ENCODE measurements around the gene MAP3K8.
"Not testable (repeated sequence)": the region's sequence is repeated elsewhere in the genome, so short reads cannot be mapped to it uniquely, and the experiment has no call there.

MAP3K8 gene

DNA sequence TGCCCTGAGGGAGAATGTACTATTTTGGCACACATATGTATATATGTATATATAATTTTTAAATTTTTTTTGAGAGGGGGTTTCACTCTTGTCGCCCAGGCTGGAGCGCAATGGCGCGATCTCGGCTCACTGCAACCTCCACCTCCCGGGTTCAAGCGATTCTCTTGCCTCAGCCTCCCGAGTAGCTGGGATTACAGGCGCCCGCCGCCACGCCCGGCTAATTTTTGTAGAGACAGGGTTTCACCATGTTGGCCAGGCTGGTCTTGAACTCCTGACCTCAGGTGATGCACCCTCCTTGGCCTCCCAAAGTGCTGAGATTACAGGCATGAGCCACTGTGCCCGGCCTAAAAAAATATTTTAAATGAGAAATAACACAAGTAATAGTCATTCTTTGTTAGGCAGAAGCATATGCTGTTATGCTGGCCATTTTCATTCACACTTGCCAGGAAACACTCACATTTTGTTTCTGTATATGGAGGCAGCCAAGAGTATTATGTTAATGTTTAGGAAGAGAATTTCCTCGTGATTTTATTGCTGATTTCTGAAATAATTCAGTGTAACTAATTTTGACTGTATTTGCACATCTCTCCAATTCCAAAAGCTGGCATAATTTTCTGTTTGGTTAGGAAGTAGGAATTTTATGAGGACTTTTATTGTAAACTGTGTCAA is 1.6 kb downstream of the MAP3K8 start:
- peaks cover 32% of the 10 kb centered on the region for H3K4me1 ChIP-seq (ENCODE audit: control insufficient read depth, insufficient read depth, low read length)
- not testable (repeated sequence) for H3K9me3 ChIP-seq (ENCODE audit: control insufficient read depth, insufficient read depth, low read depth, low read length); H3K27ac ChIP-seq (ENCODE audit: low read depth, low read length); H3K27me3 ChIP-seq (ENCODE audit: control insufficient read depth, insufficient read depth, low read length); H3K9ac ChIP-seq (ENCODE audit: low read length)
- H3K36me3 ChIP-seq (ENCODE audit: control insufficient read depth, insufficient read depth, low read length), result peaks cover 13% of the 10 kb centered on the region; the same call in 1 of the 2 replicates
- H3K4me3 ChIP-seq (ENCODE audit: low read depth, low read length), result peak overlapping the region; percentile 76

DNA sequence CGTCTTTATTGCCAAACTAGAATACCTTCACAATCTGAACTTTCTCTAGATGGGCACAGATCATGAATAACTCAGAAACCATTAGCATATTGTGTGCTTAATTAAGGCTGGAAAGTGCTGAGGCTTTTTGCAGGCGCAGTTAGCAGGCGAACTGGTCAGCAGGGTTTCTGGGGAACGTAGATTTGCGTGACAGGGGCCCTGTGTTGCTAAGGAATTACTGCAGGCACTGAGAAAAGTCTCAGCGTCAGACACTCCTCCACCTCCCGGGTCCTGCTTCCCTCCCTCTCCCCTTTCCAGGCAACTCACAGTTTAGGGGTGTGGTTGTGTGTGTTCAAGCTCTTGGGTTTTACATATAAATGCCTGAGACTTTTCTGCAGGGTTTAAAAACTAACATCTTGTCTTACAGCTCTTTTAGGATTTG is 2.2 kb downstream of the MAP3K8 start:
- Histone ChIP-seq H3K27ac (ENCODE audit: low read depth, low read length) (no peak overlapping the region), H3K27me3 (ENCODE audit: control insufficient read depth, insufficient read depth, low read length) (peaks cover 9% of the 10 kb centered on the region; the same call in 1 of the 2 replicates), H3K9ac (ENCODE audit: low read length) (no peak overlapping the region), H3K9me3 (ENCODE audit: control insufficient read depth, insufficient read depth, low read depth, low read length) (no peaks in the 10 kb centered on the region), H3K4me3 (ENCODE audit: low read depth, low read length) (peak overlapping the region; percentile 49), H3K36me3 (ENCODE audit: control insufficient read depth, insufficient read depth, low read length) (peaks cover 13% of the 10 kb centered on the region; the same call in 1 of the 2 replicates), H3K4me1 (ENCODE audit: control insufficient read depth, insufficient read depth, low read length) (peaks cover 32% of the 10 kb centered on the region)

DNA sequence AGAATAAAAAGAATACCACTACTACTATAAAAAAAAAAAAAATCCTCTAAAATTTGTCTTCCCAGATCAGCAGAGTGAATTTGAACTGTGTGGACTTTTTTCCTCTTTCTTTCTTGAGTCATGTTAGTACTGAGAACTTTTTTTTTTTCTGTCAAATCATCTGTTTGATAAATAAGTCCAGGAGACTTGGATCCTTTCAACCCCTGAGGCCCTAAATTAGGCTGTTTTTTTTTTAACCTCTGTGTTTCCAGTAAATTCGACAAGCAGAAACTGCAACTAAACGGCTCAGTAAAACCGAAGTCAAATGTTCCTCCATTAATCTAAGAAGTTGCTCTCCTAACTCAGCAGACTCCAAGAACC is 2.7 kb downstream of the MAP3K8 start:
- no peak overlapping the region for H3K9ac ChIP-seq (ENCODE audit: low read length)
- peaks cover 27% of the 10 kb centered on the region for H3K4me1 ChIP-seq (ENCODE audit: control insufficient read depth, insufficient read depth, low read length)
- peaks cover 13% of the 10 kb centered on the region; the same call in 1 of the 2 replicates for H3K36me3 ChIP-seq (ENCODE audit: control insufficient read depth, insufficient read depth, low read length)
- peak overlapping the region; percentile 49; the same call in 1 of the 2 replicates for H3K4me3 ChIP-seq (ENCODE audit: low read depth, low read length)
- peaks cover 9% of the 10 kb centered on the region; the same call in 1 of the 2 replicates for H3K27me3 ChIP-seq (ENCODE audit: control insufficient read depth, insufficient read depth, low read length)
- no peaks in the 10 kb centered on the region for H3K9me3 ChIP-seq (ENCODE audit: control insufficient read depth, insufficient read depth, low read depth, low read length)
- no peak overlapping the region for H3K27ac ChIP-seq (ENCODE audit: low read depth, low read length)

DNA sequence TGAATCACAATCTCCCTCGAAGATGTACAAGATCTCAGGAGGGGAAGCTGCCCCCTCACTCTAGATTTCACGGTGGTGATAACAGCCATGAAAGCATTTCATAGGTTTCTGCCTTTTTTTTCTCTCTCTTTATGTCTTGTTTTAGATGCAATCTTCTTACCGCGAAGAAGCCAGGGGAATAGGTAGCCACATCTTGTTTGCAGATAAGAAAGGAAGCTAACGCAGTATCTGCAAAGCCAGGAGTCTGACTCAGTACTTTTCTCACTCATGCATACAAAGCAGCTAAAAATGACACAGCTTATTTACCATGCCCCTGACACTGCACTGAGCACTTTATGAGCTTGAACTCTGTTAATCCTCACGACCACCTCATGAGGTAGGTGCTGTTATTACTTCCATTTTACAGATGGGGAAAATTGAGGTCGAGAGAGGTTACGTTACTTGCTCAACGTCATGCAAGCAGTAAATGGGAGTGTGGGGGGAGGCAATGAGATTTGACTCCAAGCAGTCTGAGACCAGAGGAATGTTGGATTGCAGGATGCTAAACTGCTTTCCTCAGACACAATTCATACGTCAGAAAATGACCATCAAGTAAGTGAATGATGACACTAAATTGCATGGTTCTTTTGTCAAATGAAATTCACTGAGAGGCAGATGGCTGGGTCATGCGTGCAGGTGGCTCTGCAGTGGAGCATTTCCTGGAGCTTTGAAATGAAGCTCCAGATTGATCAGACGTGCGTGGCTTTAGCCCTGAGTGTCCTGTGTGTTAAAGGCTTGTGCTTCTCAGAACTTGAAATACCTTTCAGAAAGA is 3.3 kb downstream of the MAP3K8 start:
- H3K9me3 ChIP-seq (ENCODE audit: control insufficient read depth, insufficient read depth, low read depth, low read length), result no peaks in the 10 kb centered on the region
- no peak overlapping the region for H3K9ac ChIP-seq (ENCODE audit: low read length)
- H3K27ac ChIP-seq (ENCODE audit: low read depth, low read length), result no peak overlapping the region
- H3K27me3 ChIP-seq (ENCODE audit: control insufficient read depth, insufficient read depth, low read length), result peaks cover 9% of the 10 kb centered on the region; the same call in 1 of the 2 replicates
- peaks cover 24% of the 10 kb centered on the region for H3K4me1 ChIP-seq (ENCODE audit: control insufficient read depth, insufficient read depth, low read length)
- peak overlapping the region; percentile 13; the same call in 1 of the 2 replicates for H3K4me3 ChIP-seq (ENCODE audit: low read depth, low read length)
- peaks cover 17% of the 10 kb centered on the region; the same call in 1 of the 2 replicates for H3K36me3 ChIP-seq (ENCODE audit: control insufficient read depth, insufficient read depth, low read length)

DNA sequence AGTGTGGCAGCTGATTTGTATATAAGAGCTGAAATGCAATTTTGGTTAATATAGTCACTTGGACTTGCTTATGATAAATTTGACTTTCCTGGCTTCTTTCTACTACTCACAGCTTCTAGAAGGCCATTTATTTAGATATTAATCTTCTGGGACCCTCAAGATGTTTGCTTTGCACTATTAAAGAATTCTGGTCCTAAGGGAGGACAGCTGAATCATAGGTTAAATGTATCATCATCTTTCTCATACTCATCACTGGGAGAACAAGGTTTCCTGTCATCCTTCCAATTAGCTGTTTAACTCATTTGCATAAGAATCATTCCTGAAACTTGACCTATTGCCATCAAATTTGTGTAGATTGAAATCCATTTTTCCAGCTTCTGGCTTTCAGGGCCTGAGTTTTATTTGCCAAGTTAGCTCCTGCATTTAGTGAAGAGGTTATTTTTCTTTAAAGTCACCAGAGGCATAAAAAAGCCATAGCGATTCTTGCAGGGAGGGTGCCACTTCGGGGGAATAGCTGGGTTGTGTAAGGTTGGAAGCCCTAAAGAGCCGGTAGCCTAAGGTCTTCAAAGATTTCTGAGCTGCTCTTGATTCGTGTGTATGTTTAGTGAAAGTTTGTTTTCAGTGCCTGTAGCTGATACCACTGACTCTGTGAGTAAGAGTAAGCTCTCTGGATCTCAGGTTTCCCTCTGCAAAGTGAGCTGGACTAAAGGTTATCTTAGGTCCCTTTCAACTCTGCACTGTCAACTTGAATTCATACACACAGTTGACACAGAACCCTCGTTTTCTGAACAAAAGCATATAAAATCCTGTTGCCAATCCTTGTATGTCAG is 4.3 kb downstream of the MAP3K8 start:
- Histone ChIP-seq H3K9ac (ENCODE audit: low read length) (no peak overlapping the region), H3K27me3 (ENCODE audit: control insufficient read depth, insufficient read depth, low read length) (peaks cover 5% of the 10 kb centered on the region; the same call in 1 of the 2 replicates), H3K4me3 (ENCODE audit: low read depth, low read length) (no peak overlapping the region), H3K27ac (ENCODE audit: low read depth, low read length) (no peak overlapping the region), H3K4me1 (ENCODE audit: control insufficient read depth, insufficient read depth, low read length) (peaks cover 24% of the 10 kb centered on the region), H3K36me3 (ENCODE audit: control insufficient read depth, insufficient read depth, low read length) (peaks cover 18% of the 10 kb centered on the region; the same call in 1 of the 2 replicates), H3K9me3 (ENCODE audit: control insufficient read depth, insufficient read depth, low read depth, low read length) (no peaks in the 10 kb centered on the region)

DNA sequence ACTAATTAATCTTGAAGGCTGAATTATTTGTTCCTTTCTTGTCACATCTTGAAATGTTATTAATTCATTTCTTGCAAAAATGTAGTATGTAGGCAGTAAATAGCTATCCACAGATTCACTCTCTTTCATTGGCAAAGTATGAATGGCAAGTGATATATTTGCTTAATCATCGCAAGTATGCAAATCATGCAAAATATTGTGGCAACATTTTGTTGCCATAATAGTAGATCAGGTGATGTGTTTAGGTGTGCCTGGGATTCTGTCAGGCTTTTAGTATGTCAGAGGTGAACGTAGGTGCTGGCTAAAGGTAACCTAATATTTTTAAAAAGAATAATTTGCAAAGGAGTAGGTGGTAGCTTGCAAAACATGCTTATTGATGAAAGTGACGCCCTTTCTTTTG is 5.9 kb downstream of the MAP3K8 start:
- Histone ChIP-seq H3K36me3 (ENCODE audit: control insufficient read depth, insufficient read depth, low read length) (peaks cover 18% of the 10 kb centered on the region; the same call in 1 of the 2 replicates), H3K9me3 (ENCODE audit: control insufficient read depth, insufficient read depth, low read depth, low read length) (no peaks in the 10 kb centered on the region), H3K4me1 (ENCODE audit: control insufficient read depth, insufficient read depth, low read length) (peaks cover 24% of the 10 kb centered on the region), H3K9ac (ENCODE audit: low read length) (no peak overlapping the region), H3K27ac (ENCODE audit: low read depth, low read length) (no peak overlapping the region), H3K4me3 (ENCODE audit: low read depth, low read length) (no peak overlapping the region), H3K27me3 (ENCODE audit: control insufficient read depth, insufficient read depth, low read length) (peaks cover 4% of the 10 kb centered on the region; the same call in 1 of the 2 replicates)

DNA sequence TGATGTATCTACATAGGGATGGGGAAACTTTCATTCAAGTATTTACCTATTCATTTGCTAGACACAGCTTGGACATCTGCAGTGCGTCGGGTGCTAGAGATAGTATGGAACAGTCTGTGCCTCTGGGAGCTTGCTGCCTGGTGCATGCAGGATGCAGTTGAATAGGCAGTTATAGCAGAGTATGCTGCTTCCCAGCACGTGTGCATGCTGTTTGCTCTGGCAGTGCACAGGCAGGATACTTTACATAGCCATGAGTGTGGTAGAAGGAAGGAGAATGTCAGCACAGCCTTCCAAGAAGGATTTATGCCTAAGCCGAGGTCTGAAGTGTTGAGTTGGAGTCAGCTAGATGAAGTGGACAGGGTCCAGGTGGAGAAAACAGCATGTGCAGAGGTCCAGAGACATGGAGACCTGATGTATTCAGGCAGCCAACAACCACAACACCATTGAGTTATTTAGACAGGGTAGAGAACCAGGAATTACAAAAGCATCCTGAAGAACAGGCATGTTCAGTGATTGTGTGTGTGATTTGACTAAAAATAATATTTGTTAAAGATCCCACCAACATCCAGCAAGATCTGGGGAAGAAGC is 8.1 kb downstream of the MAP3K8 start:
- Histone ChIP-seq H3K4me3 (ENCODE audit: low read depth, low read length) (no peak overlapping the region), H3K27ac (ENCODE audit: low read depth, low read length) (no peak overlapping the region), H3K4me1 (ENCODE audit: control insufficient read depth, insufficient read depth, low read length) (peaks cover 14% of the 10 kb centered on the region), H3K27me3 (ENCODE audit: control insufficient read depth, insufficient read depth, low read length) (no peaks in the 10 kb centered on the region), H3K36me3 (ENCODE audit: control insufficient read depth, insufficient read depth, low read length) (peaks cover 21% of the 10 kb centered on the region), H3K9me3 (ENCODE audit: control insufficient read depth, insufficient read depth, low read depth, low read length) (no peaks in the 10 kb centered on the region), H3K9ac (ENCODE audit: low read length) (no peak overlapping the region)

DNA sequence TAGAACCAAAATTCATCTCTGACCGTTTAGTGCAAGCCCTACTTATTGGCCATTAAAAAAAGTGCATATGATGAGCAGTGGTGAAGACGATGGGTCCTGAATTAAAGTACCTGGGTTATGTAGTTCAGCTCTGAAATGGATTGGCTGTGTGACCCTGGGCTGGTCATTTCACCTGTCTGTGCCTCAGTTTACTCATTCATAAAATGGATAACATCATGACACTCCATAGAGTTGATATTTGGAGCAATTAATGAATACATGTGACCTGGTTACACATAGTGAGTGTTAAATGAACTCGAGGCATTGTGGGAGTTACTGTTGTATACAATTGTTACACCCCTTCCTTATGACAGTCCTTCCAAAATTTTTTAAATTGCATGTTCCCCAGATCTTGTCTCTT is 9.1 kb downstream of the MAP3K8 start:
- Histone ChIP-seq H3K27ac (ENCODE audit: low read depth, low read length) (no peak overlapping the region), H3K4me3 (ENCODE audit: low read depth, low read length) (no peak overlapping the region), H3K9me3 (ENCODE audit: control insufficient read depth, insufficient read depth, low read depth, low read length) (no peaks in the 10 kb centered on the region), H3K27me3 (ENCODE audit: control insufficient read depth, insufficient read depth, low read length) (no peaks in the 10 kb centered on the region), H3K9ac (ENCODE audit: low read length) (no peak overlapping the region), H3K4me1 (ENCODE audit: control insufficient read depth, insufficient read depth, low read length) (peaks cover 5% of the 10 kb centered on the region), H3K36me3 (ENCODE audit: control insufficient read depth, insufficient read depth, low read length) (peaks cover 26% of the 10 kb centered on the region)

DNA sequence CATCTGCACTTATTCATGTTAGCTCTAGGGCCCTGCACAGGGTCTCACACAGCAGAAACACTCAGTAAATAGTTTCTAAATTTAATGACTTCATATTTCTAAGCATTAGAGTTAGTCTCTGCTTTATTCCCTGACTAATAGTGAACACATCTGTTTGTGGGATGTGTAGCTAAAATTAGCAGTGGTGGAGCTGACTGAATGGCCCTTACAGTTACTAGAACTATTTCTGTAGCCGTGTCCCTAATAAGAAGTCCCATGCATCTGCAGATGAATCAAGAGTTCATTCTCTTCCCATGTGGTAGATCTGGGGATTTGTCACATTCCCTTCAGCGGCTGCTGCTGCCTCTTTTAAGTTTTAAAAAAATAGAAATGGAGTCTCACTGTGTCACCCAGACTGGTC is 11.7 kb downstream of the MAP3K8 start:
- H3K27ac ChIP-seq (ENCODE audit: low read depth, low read length), result no peak overlapping the region
- no peak overlapping the region for H3K9ac ChIP-seq (ENCODE audit: low read length)
- H3K4me1 ChIP-seq (ENCODE audit: control insufficient read depth, insufficient read depth, low read length), result no peaks in the 10 kb centered on the region
- peaks cover 30% of the 10 kb centered on the region for H3K36me3 ChIP-seq (ENCODE audit: control insufficient read depth, insufficient read depth, low read length)
- no peaks in the 10 kb centered on the region for H3K27me3 ChIP-seq (ENCODE audit: control insufficient read depth, insufficient read depth, low read length)
- H3K9me3 ChIP-seq (ENCODE audit: control insufficient read depth, insufficient read depth, low read depth, low read length), result no peaks in the 10 kb centered on the region
- no peak overlapping the region for H3K4me3 ChIP-seq (ENCODE audit: low read depth, low read length)

DNA sequence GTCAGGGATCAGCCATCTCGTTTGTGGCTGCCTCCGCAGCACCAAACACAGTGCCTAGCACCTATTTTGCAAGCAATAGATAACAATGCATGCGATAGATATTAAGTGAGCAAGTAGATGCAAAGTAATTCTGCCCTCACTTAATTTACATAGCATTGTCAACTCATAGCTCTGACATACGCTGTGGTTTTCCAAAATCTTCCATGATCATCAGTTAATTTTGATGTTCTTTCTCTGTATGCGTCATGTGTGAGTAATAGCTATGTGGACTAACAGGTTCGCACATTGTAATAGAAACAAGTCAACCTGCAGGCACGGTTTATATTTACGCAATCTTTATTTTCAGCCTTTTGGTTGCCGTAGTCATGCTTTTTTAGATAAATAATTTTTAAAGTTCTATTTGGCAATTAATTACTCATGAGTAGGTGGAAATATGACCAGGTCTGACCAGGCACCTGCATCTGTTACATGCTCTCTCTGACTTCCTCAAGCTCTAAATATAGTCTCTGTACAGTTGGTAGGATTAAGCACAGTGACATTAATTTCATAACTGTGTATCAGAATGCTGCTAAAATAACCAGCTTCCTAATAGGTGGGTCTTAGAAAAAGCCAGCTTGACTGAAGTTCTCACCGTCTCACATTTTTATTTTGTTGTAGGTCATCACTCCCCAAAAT is 13.3 kb downstream of the MAP3K8 start:
- Histone ChIP-seq H3K36me3 (ENCODE audit: control insufficient read depth, insufficient read depth, low read length) (peaks cover 29% of the 10 kb centered on the region), H3K9me3 (ENCODE audit: control insufficient read depth, insufficient read depth, low read depth, low read length) (no peaks in the 10 kb centered on the region), H3K27me3 (ENCODE audit: control insufficient read depth, insufficient read depth, low read length) (no peaks in the 10 kb centered on the region), H3K4me3 (ENCODE audit: low read depth, low read length) (no peak overlapping the region), H3K27ac (ENCODE audit: low read depth, low read length) (no peak overlapping the region), H3K9ac (ENCODE audit: low read length) (no peak overlapping the region), H3K4me1 (ENCODE audit: control insufficient read depth, insufficient read depth, low read length) (no peaks in the 10 kb centered on the region)

Measured in HUES6 (cell line).